Measurements from ENCODE around the gene HSFX3.
"Not testable (repeated sequence)": the region's sequence is repeated elsewhere in the genome, so short reads cannot be mapped to it uniquely, and the experiment has no call there.

HSFX3 gene, protein sequence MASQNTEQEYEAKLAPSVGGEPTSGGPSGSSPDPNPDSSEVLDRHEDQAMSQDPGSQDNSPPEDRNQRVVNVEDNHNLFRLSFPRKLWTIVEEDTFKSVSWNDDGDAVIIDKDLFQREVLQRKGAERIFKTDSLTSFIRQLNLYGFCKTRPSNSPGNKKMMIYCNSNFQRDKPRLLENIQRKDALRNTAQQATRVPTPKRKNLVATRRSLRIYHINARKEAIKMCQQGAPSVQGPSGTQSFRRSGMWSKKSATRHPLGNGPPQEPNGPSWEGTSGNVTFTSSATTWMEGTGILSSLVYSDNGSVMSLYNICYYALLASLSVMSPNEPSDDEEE

DNA sequence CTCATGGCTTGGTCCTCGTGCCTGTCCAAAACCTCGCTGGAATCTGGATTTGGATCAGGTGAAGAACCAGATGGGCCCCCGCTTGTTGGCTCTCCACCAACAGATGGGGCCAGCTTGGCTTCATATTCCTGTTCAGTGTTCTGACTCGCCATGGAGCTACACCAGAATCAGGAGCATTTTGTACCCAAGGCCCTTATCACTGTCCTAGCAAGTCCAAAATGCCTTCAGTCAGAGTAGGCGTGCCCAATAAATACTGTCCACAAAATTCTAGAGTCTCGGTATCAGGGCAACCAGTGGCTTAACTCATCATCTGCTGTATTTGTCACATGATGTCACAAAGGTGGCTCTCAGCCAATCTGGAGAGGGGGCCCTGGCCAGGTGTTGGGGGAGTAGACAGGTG, at the start of gene HSFX3:
Gene HSFX3, minus strand, starts transcription at position 224 of the 400 bp plus-strand sequence. Its CDS starts 72 bp downstream, at position 152.
- not testable (repeated sequence) for H3K27me3 ChIP-seq (ENCODE audit: control insufficient read depth, insufficient read depth, low read length); H3K4me1 ChIP-seq (ENCODE audit: control insufficient read depth, low read depth, low read length); H3K36me3 ChIP-seq (ENCODE audit: control insufficient read depth, low read depth, low read length); H3K9ac ChIP-seq (ENCODE audit: low read length); H3K4me3 ChIP-seq (ENCODE audit: low read length); H3K9me3 ChIP-seq (ENCODE audit: control insufficient read depth, low read depth, low read length); H3K27ac ChIP-seq (ENCODE audit: low read length)

DNA sequence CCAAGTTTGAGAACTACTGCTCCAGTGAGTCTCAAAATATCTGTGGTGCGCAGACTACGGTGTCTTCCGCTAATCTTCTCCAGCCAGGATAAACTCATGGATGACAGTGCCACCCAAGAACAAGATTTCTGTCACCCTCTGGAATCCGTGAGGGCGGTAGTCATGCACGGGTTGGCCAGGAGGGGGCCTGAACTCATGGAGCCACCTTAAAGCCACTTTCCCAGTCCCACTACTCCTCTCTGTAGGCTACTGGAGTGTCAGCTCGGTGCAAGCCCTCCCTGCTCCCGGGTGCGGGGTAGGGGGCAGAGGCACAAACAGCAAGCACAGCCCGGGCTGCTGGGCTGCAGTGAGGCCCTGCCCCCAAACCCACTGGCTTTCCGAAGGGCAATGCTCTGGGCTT, 48.9 kb upstream of the HSFX3 start:
- not testable (repeated sequence) for H3K4me3 ChIP-seq (ENCODE audit: low read length); H3K27ac ChIP-seq (ENCODE audit: low read length); H3K27me3 ChIP-seq (ENCODE audit: control insufficient read depth, insufficient read depth, low read length); H3K4me1 ChIP-seq (ENCODE audit: control insufficient read depth, low read depth, low read length); H3K9ac ChIP-seq (ENCODE audit: low read length); H3K36me3 ChIP-seq (ENCODE audit: control insufficient read depth, low read depth, low read length); H3K9me3 ChIP-seq (ENCODE audit: control insufficient read depth, low read depth, low read length)

DNA sequence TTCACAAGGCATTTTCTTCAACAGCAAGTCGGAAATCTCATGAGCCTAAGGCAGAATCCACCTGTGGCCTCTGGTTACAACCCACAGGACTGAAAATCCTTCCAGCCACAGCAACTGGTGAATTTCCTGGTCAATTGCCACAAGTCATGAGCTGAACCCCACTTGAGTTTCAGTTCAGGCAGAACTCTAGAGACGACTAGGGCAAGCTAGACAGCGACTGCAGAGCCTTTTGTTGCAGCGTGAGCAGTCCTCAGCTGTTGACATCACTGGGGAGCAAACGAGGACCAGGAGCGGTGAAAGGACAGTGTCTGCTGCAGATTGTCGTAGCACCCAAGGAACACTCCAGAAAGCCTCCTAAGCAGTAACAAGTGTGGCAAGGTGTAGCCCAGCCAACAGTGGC, 46.2 kb upstream of the HSFX3 start:
- H3K9me3 ChIP-seq (ENCODE audit: control insufficient read depth, low read depth, low read length); H3K36me3 ChIP-seq (ENCODE audit: control insufficient read depth, low read depth, low read length); H3K27me3 ChIP-seq (ENCODE audit: control insufficient read depth, insufficient read depth, low read length); H3K4me1 ChIP-seq (ENCODE audit: control insufficient read depth, low read depth, low read length); H3K9ac ChIP-seq (ENCODE audit: low read length); H3K27ac ChIP-seq (ENCODE audit: low read length); H3K4me3 ChIP-seq (ENCODE audit: low read length): not testable (repeated sequence)

DNA sequence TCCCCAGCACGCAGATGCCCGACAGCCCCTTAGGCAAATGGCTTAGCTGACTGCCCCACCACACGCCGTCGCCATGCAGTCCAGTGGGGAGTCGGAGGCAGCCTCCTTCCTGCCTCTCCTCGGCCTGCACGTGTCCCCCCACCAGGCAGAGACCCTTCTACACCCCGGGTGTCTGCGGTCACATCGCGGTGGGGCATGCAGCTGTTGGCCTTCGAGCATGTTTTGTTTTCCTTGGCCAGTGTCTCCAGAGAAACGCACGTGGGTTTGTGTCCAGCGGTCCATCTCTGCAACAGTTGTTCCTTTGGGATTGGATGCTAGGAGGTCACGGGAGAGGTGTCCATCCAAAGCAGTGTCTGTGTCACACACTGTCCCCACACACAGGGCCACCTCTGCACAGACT, 45.5 kb upstream of the HSFX3 start, which contains the start of gene HSFX2:
Gene HSFX2, minus strand, starts transcription at position 101 of the 400 bp plus-strand sequence. CDS start 614 bp downstream, outside the sequence.
- H3K4me1 ChIP-seq (ENCODE audit: control insufficient read depth, low read depth, low read length); H3K27ac ChIP-seq (ENCODE audit: low read length); H3K9me3 ChIP-seq (ENCODE audit: control insufficient read depth, low read depth, low read length); H3K9ac ChIP-seq (ENCODE audit: low read length); H3K27me3 ChIP-seq (ENCODE audit: control insufficient read depth, insufficient read depth, low read length); H3K4me3 ChIP-seq (ENCODE audit: low read length); H3K36me3 ChIP-seq (ENCODE audit: control insufficient read depth, low read depth, low read length): not testable (repeated sequence)

DNA sequence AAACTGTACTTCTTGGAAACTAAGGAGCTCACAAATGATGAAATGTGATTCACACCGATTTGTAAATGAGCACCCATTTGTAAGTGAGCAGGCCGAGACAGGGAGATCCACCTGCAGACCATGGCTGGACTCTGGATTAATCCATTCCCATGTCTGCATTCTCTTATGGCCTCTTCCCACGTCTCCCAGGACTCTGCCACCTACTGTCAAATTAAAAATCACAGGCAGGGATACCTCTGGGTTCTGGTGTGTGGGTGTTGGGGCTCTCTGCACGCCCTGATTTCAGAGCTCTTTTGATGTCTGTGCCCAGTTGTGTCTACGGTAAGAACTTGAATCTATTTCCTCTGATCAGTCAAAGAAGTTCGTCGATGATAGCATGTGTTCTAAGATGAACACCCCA, 41.3 kb upstream of the HSFX3 start:
- not testable (repeated sequence) for H3K4me3 ChIP-seq (ENCODE audit: low read length); H3K4me1 ChIP-seq (ENCODE audit: control insufficient read depth, low read depth, low read length); H3K27ac ChIP-seq (ENCODE audit: low read length); H3K9ac ChIP-seq (ENCODE audit: low read length); H3K27me3 ChIP-seq (ENCODE audit: control insufficient read depth, insufficient read depth, low read length); H3K9me3 ChIP-seq (ENCODE audit: control insufficient read depth, low read depth, low read length); H3K36me3 ChIP-seq (ENCODE audit: control insufficient read depth, low read depth, low read length)

DNA sequence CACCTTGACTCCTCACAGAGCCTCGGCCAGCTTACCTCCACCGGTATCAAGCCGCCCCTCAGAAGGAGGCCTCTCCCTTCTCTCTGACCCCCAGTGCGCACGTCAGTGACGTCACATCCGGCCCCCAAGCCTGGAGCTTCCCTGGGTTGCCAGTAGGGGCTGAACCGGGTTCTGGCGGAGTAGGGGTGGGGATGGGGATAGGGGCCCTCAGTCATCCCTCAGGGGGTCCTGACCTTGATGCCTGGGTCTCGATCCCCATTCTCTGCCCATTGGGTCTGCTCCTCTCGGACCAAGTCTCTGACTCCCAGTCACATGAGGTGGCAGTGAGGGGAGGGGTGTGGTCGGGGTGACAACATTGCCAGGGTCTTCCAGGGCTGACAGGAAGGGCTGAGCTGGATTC, 37.6 kb upstream of the HSFX3 start, which contains the start of gene MAGEA9B:
Gene MAGEA9B, minus strand, starts transcription at position 101 of the 400 bp plus-strand sequence. CDS start 4,280 bp downstream, outside the sequence.
- not testable (repeated sequence) for H3K27ac ChIP-seq (ENCODE audit: low read length); H3K4me3 ChIP-seq (ENCODE audit: low read length); H3K4me1 ChIP-seq (ENCODE audit: control insufficient read depth, low read depth, low read length); H3K27me3 ChIP-seq (ENCODE audit: control insufficient read depth, insufficient read depth, low read length); H3K9me3 ChIP-seq (ENCODE audit: control insufficient read depth, low read depth, low read length); H3K36me3 ChIP-seq (ENCODE audit: control insufficient read depth, low read depth, low read length); H3K9ac ChIP-seq (ENCODE audit: low read length)

DNA sequence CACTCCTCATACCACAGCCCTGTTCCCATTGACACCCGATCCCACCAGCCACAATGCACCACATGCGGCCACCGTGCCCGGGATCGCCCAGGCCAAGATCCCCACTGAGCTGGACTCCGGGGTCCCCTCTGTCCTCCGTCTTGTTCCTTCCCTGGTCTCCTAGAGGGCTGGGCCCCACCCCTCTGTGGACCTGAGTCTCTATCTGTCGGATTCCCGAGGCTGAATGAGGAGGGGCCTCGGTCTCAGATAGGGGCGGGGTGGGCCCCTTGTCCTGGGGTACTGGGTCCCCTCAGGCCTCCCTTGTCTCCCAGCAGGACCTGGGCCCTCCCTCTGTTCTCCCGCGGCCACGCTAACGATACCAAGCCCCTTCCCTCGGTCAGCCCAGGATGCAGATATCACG, 35.9 kb upstream of the HSFX3 start:
- not testable (repeated sequence) for H3K4me1 ChIP-seq (ENCODE audit: control insufficient read depth, low read depth, low read length); H3K36me3 ChIP-seq (ENCODE audit: control insufficient read depth, low read depth, low read length); H3K27me3 ChIP-seq (ENCODE audit: control insufficient read depth, insufficient read depth, low read length); H3K9me3 ChIP-seq (ENCODE audit: control insufficient read depth, low read depth, low read length); H3K9ac ChIP-seq (ENCODE audit: low read length); H3K4me3 ChIP-seq (ENCODE audit: low read length); H3K27ac ChIP-seq (ENCODE audit: low read length)

DNA sequence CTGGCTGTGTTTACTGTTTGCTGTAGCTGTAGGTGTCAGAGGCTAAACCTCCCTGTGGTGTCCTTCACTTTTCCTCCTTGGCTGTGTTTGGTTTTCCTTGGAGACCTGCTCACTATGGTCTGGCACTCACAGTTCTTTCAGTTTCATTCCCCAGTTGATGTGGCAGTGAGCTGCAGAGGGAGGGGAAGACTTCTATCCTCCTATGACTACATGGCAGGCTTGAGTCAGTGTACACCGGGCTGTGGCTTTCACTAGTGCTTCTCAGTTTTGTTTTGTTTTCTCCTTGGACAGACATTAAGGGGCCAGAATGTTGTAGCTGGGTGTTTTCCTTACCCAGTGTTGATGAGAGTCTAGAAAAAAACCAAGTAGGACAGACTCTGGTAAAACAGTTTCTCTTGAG, 23.7 kb upstream of the HSFX3 start:
- H3K9me3 ChIP-seq (ENCODE audit: control insufficient read depth, low read depth, low read length): peaks cover 17% of the 10 kb centered on the region
- H3K4me1 ChIP-seq (ENCODE audit: control insufficient read depth, low read depth, low read length); H3K36me3 ChIP-seq (ENCODE audit: control insufficient read depth, low read depth, low read length); H3K9ac ChIP-seq (ENCODE audit: low read length); H3K4me3 ChIP-seq (ENCODE audit: low read length); H3K27ac ChIP-seq (ENCODE audit: low read length); H3K27me3 ChIP-seq (ENCODE audit: control insufficient read depth, insufficient read depth, low read length): not testable (repeated sequence)

DNA sequence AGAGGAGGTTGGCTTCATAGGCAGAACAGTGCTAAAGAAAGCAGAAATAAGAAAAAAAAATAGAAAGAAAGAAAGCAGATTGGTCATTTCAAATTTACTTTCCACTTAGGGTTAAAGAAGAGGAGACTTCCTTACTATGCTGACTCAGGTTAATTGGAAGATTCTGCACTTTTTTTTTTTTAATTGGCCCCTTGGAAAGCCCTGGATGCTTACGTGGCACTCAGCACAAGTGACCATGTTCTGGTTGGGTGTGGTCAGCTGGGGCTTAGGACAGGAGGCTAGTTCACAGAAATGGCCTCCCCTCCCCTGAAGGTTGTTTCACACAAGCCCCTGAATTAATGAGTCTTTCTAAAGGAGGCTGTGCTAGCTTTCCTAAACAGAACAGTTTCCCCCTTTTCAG, 23.0 kb upstream of the HSFX3 start:
- Histone ChIP-seq H3K9me3 (ENCODE audit: control insufficient read depth, low read depth, low read length) (peaks cover 17% of the 10 kb centered on the region), H3K27ac (ENCODE audit: low read length) (no peak overlapping the region), H3K9ac (ENCODE audit: low read length) (no peak overlapping the region), H3K4me3 (ENCODE audit: low read length) (no peak overlapping the region), H3K27me3 (ENCODE audit: control insufficient read depth, insufficient read depth, low read length) (no peaks in the 10 kb centered on the region), H3K36me3 (ENCODE audit: control insufficient read depth, low read depth, low read length) (no peaks in the 10 kb centered on the region), H3K4me1 (ENCODE audit: control insufficient read depth, low read depth, low read length) (no peaks in the 10 kb centered on the region)

DNA sequence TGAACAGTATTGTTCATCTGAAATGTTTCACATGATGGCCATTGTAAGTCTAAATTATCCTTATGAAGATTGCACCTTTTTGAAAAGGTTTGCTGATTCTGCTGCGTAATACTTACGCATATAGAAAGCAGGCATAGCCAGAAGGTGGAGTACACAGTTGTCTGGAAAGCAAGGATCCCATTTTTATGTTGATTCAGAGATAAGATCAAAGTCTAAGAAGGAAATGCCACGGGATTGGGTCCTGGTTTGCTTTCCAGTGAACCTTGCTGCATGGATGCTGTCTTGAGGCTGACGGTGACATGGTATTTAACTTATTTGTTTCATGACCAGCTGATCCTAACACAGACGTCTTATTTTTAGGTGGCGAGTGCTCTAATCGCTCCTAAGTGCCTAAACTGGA, 22.0 kb upstream of the HSFX3 start:
- no peaks in the 10 kb centered on the region for H3K36me3 ChIP-seq (ENCODE audit: control insufficient read depth, low read depth, low read length)

DNA sequence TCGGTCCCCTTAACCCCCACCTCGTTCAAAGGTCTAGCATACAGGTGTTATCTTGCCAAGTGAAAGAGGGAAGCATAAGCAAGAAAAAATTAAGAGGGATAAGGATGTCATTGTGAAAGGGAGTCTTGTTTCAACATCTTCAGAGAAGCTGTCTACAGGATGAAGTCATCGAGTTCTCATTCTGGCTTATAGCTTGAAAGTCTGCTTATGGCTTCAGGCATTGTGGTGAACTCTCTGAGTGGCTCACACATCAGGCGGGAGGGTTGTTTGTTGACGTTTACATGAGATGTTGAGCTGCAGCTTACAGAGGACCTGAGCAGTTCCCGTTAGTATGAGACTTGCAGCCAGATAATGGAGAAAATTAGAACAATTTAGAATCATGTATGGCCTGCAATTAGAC, 20.9 kb upstream of the HSFX3 start:
- H3K4me1 ChIP-seq (ENCODE audit: control insufficient read depth, low read depth, low read length): no peaks in the 10 kb centered on the region
- peaks cover 23% of the 10 kb centered on the region for H3K9me3 ChIP-seq (ENCODE audit: control insufficient read depth, low read depth, low read length)
- no peak overlapping the region for H3K9ac ChIP-seq (ENCODE audit: low read length)
- no peaks in the 10 kb centered on the region for H3K36me3 ChIP-seq (ENCODE audit: control insufficient read depth, low read depth, low read length)
- no peaks in the 10 kb centered on the region for H3K27me3 ChIP-seq (ENCODE audit: control insufficient read depth, insufficient read depth, low read length)
- no peak overlapping the region for H3K27ac ChIP-seq (ENCODE audit: low read length)
- no peak overlapping the region for H3K4me3 ChIP-seq (ENCODE audit: low read length)

More for the DNA sequence above, 22.0 kb upstream of the HSFX3 start:
- Histone ChIP-seq H3K27ac (ENCODE audit: low read length) (no peak overlapping the region), H3K27me3 (ENCODE audit: control insufficient read depth, insufficient read depth, low read length) (no peaks in the 10 kb centered on the region), H3K9ac (ENCODE audit: low read length) (no peak overlapping the region), H3K9me3 (ENCODE audit: control insufficient read depth, low read depth, low read length) (peaks cover 23% of the 10 kb centered on the region), H3K4me3 (ENCODE audit: low read length) (no peak overlapping the region), H3K4me1 (ENCODE audit: control insufficient read depth, low read depth, low read length) (no peaks in the 10 kb centered on the region)

DNA sequence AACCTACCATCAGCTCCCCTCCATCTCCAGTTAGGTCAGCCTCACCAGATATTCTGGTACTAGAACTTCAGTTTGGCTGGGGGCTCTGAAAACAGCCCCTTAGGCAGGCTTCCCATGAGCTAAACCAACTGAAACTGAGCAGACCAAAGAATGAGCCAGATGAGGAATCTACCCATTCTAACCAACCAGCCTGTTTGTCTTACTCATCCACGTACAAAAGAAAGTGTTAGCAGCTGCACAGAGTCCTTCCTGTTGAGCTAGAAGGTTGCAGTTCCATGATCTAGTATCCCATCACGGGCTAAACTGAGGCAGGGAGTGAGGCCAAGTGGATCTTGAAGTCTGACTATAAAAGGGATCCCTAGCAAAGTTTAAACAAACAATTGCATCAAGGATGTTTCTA, 20.0 kb upstream of the HSFX3 start:
- H3K9me3 ChIP-seq (ENCODE audit: control insufficient read depth, low read depth, low read length): peaks cover 23% of the 10 kb centered on the region
- no peaks in the 10 kb centered on the region for H3K36me3 ChIP-seq (ENCODE audit: control insufficient read depth, low read depth, low read length)
- H3K9ac ChIP-seq (ENCODE audit: low read length): no peak overlapping the region
- no peaks in the 10 kb centered on the region for H3K27me3 ChIP-seq (ENCODE audit: control insufficient read depth, insufficient read depth, low read length)
- no peaks in the 10 kb centered on the region for H3K4me1 ChIP-seq (ENCODE audit: control insufficient read depth, low read depth, low read length)
- no peak overlapping the region for H3K27ac ChIP-seq (ENCODE audit: low read length)
- H3K4me3 ChIP-seq (ENCODE audit: low read length): no peak overlapping the region
